Omental fat pad (tissue), 4 donors: ENCODE data around the gene SCTR. TPM values are rescaled to one million over a fixed set of nuclear protein-coding genes. Genes with fewer than 3 reads are reported as not detected.

Experiments
- ATAC-seq: fragments of 150-250 bp; one replicate; pipeline ENCODE4 v1.9.1; 2016; ENCODE audit warnings: mild to moderate bottlenecking, moderate library complexity; ENCODE audit not compliant: low FRiP score
- DNase-seq: peaks from one replicate; pipeline ENCODE4 v3.0.0-alpha.2; 2019; ENCODE audit warnings: low spot score
- CTCF ChIP-seq, 3 donors: fragments of 450-650 bp; IDR thresholded peaks; one replicate each; pipeline ENCODE4 v1.5.1; 2016 to 2017; ENCODE audit warnings: antibody characterized with exemption in 3 of 3, mild to moderate bottlenecking in 3 of 3, moderate library complexity in 2 of 3
- total RNA-seq, 4 donors: library from RNA; depleted of rRNA; stranded (reverse); fragments of >200 nt; gene quantifications; one replicate each; pipeline ENCODE4 v1.1.0, GENCODE V29; 2016

SCTR gene
- total RNA-seq, 4 donors from 2014 or later, result not detected

GRCh38 chr2:119480184-119480583 is 44.1 kb downstream of the SCTR start:
- DNase-seq, result no peak
- no peak for TF ChIP-seq CTCF (IDR thresholded peaks at IDR 0.05)
- no peak for ATAC-seq

- no peak for TF ChIP-seq CTCF (IDR thresholded peaks at IDR 0.05)
- ATAC-seq, result no peak
- no peak for DNase-seq
Measured at GRCh38 chr2:119478978-119479295, 45.3 kb downstream of the SCTR start.

- DNase-seq (no peak), ATAC-seq (no peak)
- TF ChIP-seq CTCF (IDR thresholded peaks at IDR 0.05), result no peak
Measured at GRCh38 chr2:119478188-119478977, 45.9 kb downstream of the SCTR start.

GRCh38 chr2:119477113-119477505 is 47.2 kb downstream of the SCTR start:
- ATAC-seq (no peak), DNase-seq (no peak)
- TF ChIP-seq CTCF (IDR thresholded peaks at IDR 0.05), result no peak

GRCh38 chr2:119476301-119477112 is 47.8 kb downstream of the SCTR start:
- DNase-seq, result no peak
- peak; percentile 75 for ATAC-seq
- peak in 1 of 3 donors; percentile 58 for TF ChIP-seq CTCF (IDR thresholded peaks at IDR 0.05)

- DNase-seq (no peak), ATAC-seq (no peak)
- no peak for TF ChIP-seq CTCF (IDR thresholded peaks at IDR 0.05)
Measured at GRCh38 chr2:119475857-119476244, 48.4 kb downstream of the SCTR start.
